ENCODE results near the gene BLID.

DNA sequence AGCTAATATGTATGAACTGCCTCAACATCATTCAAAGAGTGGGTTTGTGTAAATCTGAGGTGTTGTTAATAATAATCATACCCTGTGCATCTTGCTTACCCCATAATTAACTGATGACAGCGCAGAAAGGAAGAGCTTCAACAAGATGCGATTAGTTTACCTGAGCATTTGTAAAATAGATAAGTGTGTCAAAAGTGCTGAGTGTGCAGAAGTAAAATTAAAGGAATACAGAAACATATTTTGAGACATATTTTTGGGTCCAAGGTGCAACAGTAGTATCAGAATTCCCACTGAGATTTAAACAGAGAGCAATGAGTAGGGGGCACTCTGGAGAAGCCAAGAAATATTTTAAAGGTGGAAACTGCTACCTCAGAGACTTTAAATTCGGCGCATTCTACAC lies 6.1 kb downstream of the BLID start:
- TF ChIP-seq, protein P1, sequence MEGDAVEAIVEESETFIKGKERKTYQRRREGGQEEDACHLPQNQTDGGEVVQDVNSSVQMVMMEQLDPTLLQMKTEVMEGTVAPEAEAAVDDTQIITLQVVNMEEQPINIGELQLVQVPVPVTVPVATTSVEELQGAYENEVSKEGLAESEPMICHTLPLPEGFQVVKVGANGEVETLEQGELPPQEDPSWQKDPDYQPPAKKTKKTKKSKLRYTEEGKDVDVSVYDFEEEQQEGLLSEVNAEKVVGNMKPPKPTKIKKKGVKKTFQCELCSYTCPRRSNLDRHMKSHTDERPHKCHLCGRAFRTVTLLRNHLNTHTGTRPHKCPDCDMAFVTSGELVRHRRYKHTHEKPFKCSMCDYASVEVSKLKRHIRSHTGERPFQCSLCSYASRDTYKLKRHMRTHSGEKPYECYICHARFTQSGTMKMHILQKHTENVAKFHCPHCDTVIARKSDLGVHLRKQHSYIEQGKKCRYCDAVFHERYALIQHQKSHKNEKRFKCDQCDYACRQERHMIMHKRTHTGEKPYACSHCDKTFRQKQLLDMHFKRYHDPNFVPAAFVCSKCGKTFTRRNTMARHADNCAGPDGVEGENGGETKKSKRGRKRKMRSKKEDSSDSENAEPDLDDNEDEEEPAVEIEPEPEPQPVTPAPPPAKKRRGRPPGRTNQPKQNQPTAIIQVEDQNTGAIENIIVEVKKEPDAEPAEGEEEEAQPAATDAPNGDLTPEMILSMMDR (IDR thresholded peaks at IDR 0.05): no peak
- TF ChIP-seq POLR2AphosphoS5 (IDR thresholded peaks at IDR 0.05) (no peak), POLR2A (IDR thresholded peaks at IDR 0.05) (no peak)

Measured in prostate gland (tissue), 2 donors.